ENCODE results near the gene HS6ST1. TPM values are rescaled to one million over a fixed set of nuclear protein-coding genes. Genes with fewer than 3 reads are reported as not detected.
A peak's percentile ranks its signal among the peaks of the same experiment; 100 is the strongest.

HS6ST1 gene
- total and polyA plus RNA-seq, 2 of the 4 experiments (the other 2 are of a cell fraction): 29.9 to 36.9 TPM

- Histone ChIP-seq H2BK5ac (ENCODE audit: low read depth, low read length, poor library complexity, severe bottlenecking) (no peak overlapping the region), H4K8ac (ENCODE audit: low read depth in 2 of 2, low read length in 2 of 2) (no peak overlapping the region), H2AK9ac (replicated peaks; ENCODE audit: low read depth, low read length, poor library complexity) (no peak overlapping the region), H3K9ac (ENCODE audit: low read depth, low read length) (no peak overlapping the region), H4K20me1 (ENCODE audit: insufficient read depth, low read length) (peaks cover 25% of the 10 kb centered on the region), H4K91ac (ENCODE audit: insufficient read depth, low read depth, low read length) (0 out of 2 replicates have a peak overlapping the region, but pooled peaks have one; percentile 73), H2BK20ac (ENCODE audit: low read depth, low read length) (0 out of 2 replicates have a peak overlapping the region, but pooled peaks have one; percentile 45), H2AFZ (replicated peaks; ENCODE audit: low read length, poor library complexity) (no peak overlapping the region), H3K4ac (ENCODE audit: low read depth, low read length) (peak overlapping the region; percentile 26; the same call in 1 of the 2 replicates), H3K23ac (ENCODE audit: low read depth, low read length) (no peak overlapping the region), H3K14ac (replicated peaks; ENCODE audit: low read depth, low read length) (no peak overlapping the region), H3K27me3 (ENCODE audit: control insufficient read depth, insufficient read depth, low read length) (no peaks in the 10 kb centered on the region), H3K18ac (ENCODE audit: low read depth, low read length) (no peak overlapping the region), H3K4me3 (ENCODE audit: insufficient read depth, low read depth, low read length) (no peak overlapping the region), H3K27ac (ENCODE audit: insufficient read depth, low read length) (no peak overlapping the region), H4K5ac (ENCODE audit: low read depth, low read length) (no peak overlapping the region), H2AK5ac (ENCODE audit: low read depth, low read length) (peak overlapping the region; percentile 77; the same call in 1 of the 2 replicates), H3K9me1 (ENCODE audit: insufficient read depth, low read length) (peaks cover 8% of the 10 kb centered on the region; the same call in 1 of the 2 replicates), H2BK15ac (ENCODE audit: low read depth, low read length) (no peak overlapping the region), H2BK120ac (ENCODE audit: low read depth, low read length) (no peak overlapping the region), H3K36me3 (ENCODE audit: control insufficient read depth, insufficient read depth, low read length) (peaks cover 10% of the 10 kb centered on the region; the same call in 1 of the 2 replicates), H3K4me1 (ENCODE audit: control insufficient read depth, insufficient read depth, low read length) (peaks cover 10% of the 10 kb centered on the region; the same call in 1 of the 2 replicates), H3K9me3 (ENCODE audit: control insufficient read depth, insufficient read depth, low read length) (no peaks in the 10 kb centered on the region), H3K4me2 (ENCODE audit: low read depth, low read length) (no peak overlapping the region), H3K56ac (ENCODE audit: extremely low read depth, insufficient read depth, low read length) (no peak overlapping the region), H3K79me1 (ENCODE audit: low read depth in 1 of 2, low read length in 2 of 2) (peaks cover 0 to 23% of the 10 kb centered on the region in 2 experiments; a peak in 2 of 4 replicates)
- dilution Hi-C loops (cut with HindIII; ENCODE audit: low sequenced_read_pairs, unreplicated experiment): no loop called here
- CTCF ChIA-PET: interaction anchor here (0.6 kb wide), 1 partner anchor 385 kb away, joined by 5 read pairs; no protein-coding TSS in a partner anchor
- no peak for DNase-seq
- in situ Hi-C loops (cut with MboI; ENCODE audit: low sequenced_read_pairs): loop anchor here (10.0 to 25.0 kb wide), 5 partner anchors 214 to 434 kb away; partner anchors contain the start of gene AMMECR1L
- WGBS, 2 experiments (ENCODE audit: extremely low coverage in 2 of 2, insufficient read length in 1 of 2): 97% methylated on average over 5 of the region's 11 CpGs; no CpG with 5 or more reads in 1 of the 2 experiments
- ATAC-seq (ENCODE audit: low read depth): no peak
- POLR2A ChIA-PET (ENCODE audit: unreplicated experiment): no interaction called here
- intact Hi-C loops (cut with micrococcal nuclease): loop anchor here (2.0 to 5.0 kb wide), 6 partner anchors 152 to 1602 kb away; no protein-coding TSS in a partner anchor
- BruUV-seq (replicated peaks): no TSS peak
- TF ChIP-seq USF2 (IDR thresholded peaks at IDR 0.05; ENCODE audit: low read depth, low read length) (no peak), RAD21 (IDR thresholded peaks at IDR 0.05; ENCODE audit: low read length) (no peak), SMC3 (IDR thresholded peaks at IDR 0.05; ENCODE audit: low read depth, low read length) (no peak), RCOR1 (IDR thresholded peaks at IDR 0.05; ENCODE audit: insufficient replicate concordance, low read length) (no peak), MAFK (IDR thresholded peaks at IDR 0.05; ENCODE audit: low read depth, low read length) (no peak), MAZ (IDR thresholded peaks at IDR 0.05; ENCODE audit: borderline replicate concordance, low read depth, low read length) (no peak), CEBPB (IDR thresholded peaks at IDR 0.05; ENCODE audit: low read depth, low read length) (no peak), NFE2L2 (IDR thresholded peaks at IDR 0.05; ENCODE audit: low read depth, low read length) (no peak), RFX5 (IDR thresholded peaks at IDR 0.05; ENCODE audit: low read depth, low read length) (no peak), POLR2A (IDR thresholded peaks at IDR 0.05; ENCODE audit: low read depth, low read length) (no peak), BHLHE40 (IDR thresholded peaks at IDR 0.05; ENCODE audit: low read depth, low read length) (no peak), FOS (IDR thresholded peaks at IDR 0.05; ENCODE audit: low read depth, low read length) (no peak)
- TF ChIP-seq, protein P1, sequence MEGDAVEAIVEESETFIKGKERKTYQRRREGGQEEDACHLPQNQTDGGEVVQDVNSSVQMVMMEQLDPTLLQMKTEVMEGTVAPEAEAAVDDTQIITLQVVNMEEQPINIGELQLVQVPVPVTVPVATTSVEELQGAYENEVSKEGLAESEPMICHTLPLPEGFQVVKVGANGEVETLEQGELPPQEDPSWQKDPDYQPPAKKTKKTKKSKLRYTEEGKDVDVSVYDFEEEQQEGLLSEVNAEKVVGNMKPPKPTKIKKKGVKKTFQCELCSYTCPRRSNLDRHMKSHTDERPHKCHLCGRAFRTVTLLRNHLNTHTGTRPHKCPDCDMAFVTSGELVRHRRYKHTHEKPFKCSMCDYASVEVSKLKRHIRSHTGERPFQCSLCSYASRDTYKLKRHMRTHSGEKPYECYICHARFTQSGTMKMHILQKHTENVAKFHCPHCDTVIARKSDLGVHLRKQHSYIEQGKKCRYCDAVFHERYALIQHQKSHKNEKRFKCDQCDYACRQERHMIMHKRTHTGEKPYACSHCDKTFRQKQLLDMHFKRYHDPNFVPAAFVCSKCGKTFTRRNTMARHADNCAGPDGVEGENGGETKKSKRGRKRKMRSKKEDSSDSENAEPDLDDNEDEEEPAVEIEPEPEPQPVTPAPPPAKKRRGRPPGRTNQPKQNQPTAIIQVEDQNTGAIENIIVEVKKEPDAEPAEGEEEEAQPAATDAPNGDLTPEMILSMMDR (conservative IDR thresholded peaks at IDR 0.05; ENCODE audit: low read depth, low read length): no peak
- TF ChIP-seq, protein P2, sequence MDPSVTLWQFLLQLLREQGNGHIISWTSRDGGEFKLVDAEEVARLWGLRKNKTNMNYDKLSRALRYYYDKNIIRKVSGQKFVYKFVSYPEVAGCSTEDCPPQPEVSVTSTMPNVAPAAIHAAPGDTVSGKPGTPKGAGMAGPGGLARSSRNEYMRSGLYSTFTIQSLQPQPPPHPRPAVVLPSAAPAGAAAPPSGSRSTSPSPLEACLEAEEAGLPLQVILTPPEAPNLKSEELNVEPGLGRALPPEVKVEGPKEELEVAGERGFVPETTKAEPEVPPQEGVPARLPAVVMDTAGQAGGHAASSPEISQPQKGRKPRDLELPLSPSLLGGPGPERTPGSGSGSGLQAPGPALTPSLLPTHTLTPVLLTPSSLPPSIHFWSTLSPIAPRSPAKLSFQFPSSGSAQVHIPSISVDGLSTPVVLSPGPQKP (IDR thresholded peaks at IDR 0.05; ENCODE audit: borderline replicate concordance, low read depth, low read length): no peak
These were observed 1.7 kb upstream of the HS6ST1 start for GRCh38 chr2:128320192-128320905.

Data from IMR-90 (cell line).